Choroid plexus epithelial cell (primary cell): ENCODE measurements around the gene PRDM12.
A peak's percentile ranks its signal among the peaks of the same experiment; 100 is the strongest.

Source experiments
- DNase-seq: peaks from one replicate; pipeline ENCODE4 v3.0.0-alpha.2; 2010; ENCODE audit warnings: low read depth
- H3K4me3 ChIP-seq: 2 replicates; pipeline ENCODE4 v1.5.1; 2011; ENCODE audit warnings: low read depth, mild to moderate bottlenecking, control low read depth, low read length, moderate library complexity
- TF ChIP-seq, protein P1 (sequence below): conservative IDR thresholded peaks from 2 replicates; pipeline ENCODE4 v1.5.1; 2011; ENCODE audit warnings: low read depth, mild to moderate bottlenecking, control low read depth, inconsistent platforms, low read length, moderate library complexity

The PRDM12 gene

DNA sequence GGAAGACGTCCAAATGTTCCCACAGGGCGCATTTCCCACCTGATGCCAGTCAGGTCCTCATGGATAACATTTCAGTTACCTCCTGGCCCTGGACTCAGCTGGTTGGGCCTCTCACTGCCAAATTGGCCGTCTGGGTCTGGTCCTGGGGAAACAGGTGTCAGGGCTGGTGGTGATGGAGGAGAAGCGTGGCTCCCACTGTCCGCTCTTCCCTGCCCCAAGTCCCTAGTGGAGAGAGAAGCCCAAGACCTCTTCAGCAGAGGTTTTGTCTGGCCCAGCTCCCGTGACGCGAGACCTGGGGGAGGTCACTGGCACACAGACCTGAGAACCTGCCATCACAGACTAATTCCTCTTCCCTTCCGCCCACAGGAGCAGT, 27.8 kb upstream of the PRDM12 start:
- no peak overlapping the region for H3K4me3 ChIP-seq
- TF ChIP-seq, protein P1, sequence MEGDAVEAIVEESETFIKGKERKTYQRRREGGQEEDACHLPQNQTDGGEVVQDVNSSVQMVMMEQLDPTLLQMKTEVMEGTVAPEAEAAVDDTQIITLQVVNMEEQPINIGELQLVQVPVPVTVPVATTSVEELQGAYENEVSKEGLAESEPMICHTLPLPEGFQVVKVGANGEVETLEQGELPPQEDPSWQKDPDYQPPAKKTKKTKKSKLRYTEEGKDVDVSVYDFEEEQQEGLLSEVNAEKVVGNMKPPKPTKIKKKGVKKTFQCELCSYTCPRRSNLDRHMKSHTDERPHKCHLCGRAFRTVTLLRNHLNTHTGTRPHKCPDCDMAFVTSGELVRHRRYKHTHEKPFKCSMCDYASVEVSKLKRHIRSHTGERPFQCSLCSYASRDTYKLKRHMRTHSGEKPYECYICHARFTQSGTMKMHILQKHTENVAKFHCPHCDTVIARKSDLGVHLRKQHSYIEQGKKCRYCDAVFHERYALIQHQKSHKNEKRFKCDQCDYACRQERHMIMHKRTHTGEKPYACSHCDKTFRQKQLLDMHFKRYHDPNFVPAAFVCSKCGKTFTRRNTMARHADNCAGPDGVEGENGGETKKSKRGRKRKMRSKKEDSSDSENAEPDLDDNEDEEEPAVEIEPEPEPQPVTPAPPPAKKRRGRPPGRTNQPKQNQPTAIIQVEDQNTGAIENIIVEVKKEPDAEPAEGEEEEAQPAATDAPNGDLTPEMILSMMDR, result no peak
- no peak for DNase-seq

DNA sequence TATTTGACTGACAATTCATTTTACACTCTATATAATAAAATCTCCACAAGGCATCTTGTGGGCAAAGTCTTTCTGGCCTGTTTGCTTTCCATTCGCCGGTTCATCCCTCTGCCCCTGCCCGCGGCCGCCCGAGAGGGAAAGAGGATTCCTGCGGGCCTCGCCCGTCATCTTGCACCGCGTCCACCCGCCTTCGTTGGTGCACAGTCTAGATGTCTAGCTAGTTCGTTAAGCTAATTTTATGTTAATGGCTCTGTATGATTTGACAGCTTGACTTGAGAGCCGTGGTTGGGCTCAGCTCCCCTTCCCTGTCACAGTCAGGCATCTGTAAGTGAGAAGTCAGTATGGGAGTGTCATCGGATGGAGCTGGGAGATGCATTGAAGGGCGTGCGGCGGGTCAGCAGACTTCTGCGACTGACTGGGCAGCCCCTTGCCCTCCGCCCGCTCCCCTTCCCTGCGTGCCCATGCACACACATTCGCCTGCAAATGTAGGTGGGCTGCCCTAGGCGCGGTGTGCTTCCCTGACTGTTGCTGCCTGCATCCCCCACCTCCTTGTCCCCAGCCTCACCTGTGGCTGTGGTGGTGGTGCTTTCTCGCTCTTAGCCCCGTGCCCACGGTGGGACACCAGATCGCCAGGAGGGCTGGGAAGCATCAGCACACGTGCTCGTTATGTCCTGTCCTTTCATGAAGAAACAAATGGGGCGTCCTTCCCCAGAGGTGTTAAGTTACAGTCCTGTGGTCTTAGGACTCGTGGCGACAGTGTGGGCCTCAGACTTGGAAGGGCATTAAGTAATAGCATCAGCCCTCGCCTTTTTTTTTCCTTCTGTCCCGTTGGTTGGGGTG, 25.9 kb upstream of the PRDM12 start:
- TF ChIP-seq, protein P1, result no peak
- DNase-seq, result no peak
- no peak overlapping the region for H3K4me3 ChIP-seq

DNA sequence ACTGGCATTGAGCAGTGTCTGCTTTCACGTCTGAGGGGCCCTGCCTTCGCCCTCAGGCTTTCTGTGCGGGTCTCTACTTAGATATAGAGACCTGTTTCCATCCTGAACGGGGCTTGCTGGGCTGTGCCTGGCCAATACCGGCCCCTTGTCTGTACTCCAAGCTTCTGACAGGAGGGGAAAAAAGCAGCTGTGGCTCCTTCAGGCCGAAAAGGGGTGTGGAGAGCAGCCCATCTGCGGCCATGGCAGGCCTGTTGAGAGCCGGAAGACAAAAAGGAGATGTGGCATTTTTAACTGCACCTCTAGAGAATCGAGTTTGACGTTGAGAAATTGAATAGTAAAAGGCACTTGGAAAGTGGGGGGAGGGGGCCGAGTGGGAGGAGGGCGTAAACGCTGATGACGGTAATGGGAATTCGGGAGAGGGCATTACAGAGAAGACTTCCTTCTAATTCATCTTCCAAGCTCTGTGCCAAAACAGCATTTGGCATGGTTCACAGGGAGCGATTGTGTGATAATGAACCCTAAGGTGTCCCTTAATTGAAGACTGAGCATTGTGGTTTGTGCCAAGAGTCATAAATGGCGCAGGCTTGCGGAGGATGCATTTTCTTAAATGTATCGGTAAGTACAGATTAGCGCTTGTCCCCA, 25.1 kb upstream of the PRDM12 start:
- DNase-seq, result no peak
- TF ChIP-seq, protein P1, result no peak
- H3K4me3 ChIP-seq, result no peak overlapping the region

DNA sequence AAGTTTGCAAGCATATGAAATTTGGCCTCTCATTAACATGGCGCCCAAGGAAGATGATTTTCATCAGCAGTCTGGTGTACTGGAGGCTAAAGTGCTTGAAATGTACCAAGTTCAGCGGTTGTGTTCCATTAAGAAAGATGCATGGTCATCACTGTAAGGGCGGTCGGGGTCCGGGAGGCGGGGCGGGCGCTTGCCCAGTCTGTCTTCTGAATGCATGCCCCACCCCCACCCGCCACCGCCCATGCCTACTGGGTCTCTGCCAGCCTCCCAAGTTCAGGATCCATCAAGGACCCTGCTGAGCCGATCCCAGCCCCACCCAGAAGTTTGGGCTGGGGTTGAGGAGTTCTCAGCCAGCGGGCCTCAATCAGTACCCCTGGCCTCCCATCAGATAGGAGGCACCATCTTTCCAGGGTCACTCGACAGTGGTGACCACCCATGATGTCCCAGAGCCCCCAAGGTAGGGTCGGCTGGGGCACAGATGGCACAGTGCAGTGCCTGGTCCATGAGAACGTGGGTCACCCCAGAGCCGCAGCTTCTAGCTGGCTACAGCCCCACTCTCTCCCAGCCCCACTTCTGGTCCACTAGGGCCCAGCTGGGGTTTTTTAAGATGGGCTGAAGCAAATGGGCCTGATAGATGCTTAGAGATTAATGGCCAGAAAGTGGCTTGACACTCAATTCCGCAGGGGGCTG, 24.4 kb upstream of the PRDM12 start:
- no peak for DNase-seq
- TF ChIP-seq, protein P1, result no peak
- H3K4me3 ChIP-seq, result no peak overlapping the region

DNA sequence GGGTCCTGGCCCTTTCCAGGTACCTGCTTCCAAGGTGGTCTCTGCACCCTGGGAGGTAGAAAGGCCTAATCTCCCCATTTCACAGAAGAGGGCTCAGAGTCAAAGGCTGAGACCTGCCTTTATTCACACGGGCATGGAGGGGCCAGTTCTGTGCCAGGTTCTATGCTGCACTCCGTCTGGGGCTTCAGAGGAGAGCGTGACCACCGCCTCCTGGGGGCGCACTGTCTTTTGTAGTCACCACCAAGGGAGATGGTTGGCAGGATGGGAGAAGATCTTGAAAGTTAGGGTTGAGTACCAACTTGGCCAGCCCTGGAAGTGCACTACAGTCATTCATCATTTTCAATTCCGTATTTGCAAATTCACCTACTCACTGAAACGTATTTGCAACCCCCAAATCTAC, 23.7 kb upstream of the PRDM12 start:
- H3K4me3 ChIP-seq, result no peak overlapping the region
- no peak for DNase-seq
- TF ChIP-seq, protein P1, result peak; percentile 6

DNA sequence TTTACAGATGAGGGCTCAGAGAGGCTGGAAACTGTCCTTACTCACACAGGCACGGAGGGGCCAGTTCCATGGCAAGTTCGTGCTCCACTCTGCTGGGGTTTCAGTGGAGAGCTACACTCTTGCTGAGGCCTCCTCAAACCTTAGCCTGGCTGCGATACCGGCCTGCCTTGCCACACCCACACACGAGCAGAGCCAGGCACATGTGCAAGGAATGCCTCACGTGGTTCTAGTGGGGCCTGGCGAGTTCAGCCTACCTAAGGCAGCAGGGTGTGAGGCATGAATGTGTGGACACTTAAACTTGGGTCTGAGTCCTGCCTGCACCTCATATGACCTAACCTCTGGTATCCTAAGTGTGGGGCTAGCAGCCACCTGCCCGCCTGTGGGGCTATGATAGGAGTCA, 21.5 kb upstream of the PRDM12 start:
- no peak overlapping the region for H3K4me3 ChIP-seq
- TF ChIP-seq, protein P1, result no peak
- no peak for DNase-seq
